Panc1 (cell line): Measurements from ENCODE around the gene CD2BP2. TPM values are rescaled to one million over a fixed set of nuclear protein-coding genes. Genes with fewer than 3 reads are reported as not detected.

ENCODE experiments used
- ATAC-seq: fragments of 200-7000 bp; cut with Tn5 transposase; 2 replicates; pipeline ENCODE4 v1.9.1; 2020; ENCODE audit warnings: mild to moderate bottlenecking, moderate library complexity
- BruUV-seq: library from RNA; stranded (reverse); fragments of 400-500 nt; replicated peaks from 2 replicates; lab custom pipeline; 2021; lab: Mats Ljungman, UMichigan
- CTCF ChIA-PET: fragments of 300-600 bp; sonication (Branson Sonifier 250); formaldehyde crosslinking; loops from one replicate; lab custom pipeline; 2022; ENCODE audit warnings: antibody characterized with exemption; lab: Charles Lee
- POLR2A ChIA-PET: fragments of 300-600 bp; sonication (Branson Sonifier 250); formaldehyde crosslinking; loops from one replicate; lab custom pipeline; 2022; ENCODE audit warnings: antibody characterized with exemption; lab: Charles Lee
- DNase-seq: peaks from one replicate; pipeline ENCODE4 v3.0.0-alpha.2; 2010; ENCODE audit warnings: low read depth, low spot score
- H3K27ac ChIP-seq: 2 replicates; pipeline ENCODE4 v1.5.1; 2011; ENCODE audit warnings: mild to moderate bottlenecking, low read length, inconsistent platforms
- H3K27me3 ChIP-seq: fragments of 200-500 bp; sonication (Bioruptor generic); 2 replicates; pipeline ENCODE4 v1.6.0; 2014; ENCODE audit warnings: low read length, inconsistent platforms; ENCODE audit not compliant: control insufficient read depth, insufficient read depth
- H3K36me3 ChIP-seq: fragments of 200-500 bp; sonication (Bioruptor generic); 2 replicates; pipeline ENCODE4 v1.5.1; 2014; ENCODE audit warnings: inconsistent platforms, mild to moderate bottlenecking, low read length, moderate library complexity; ENCODE audit not compliant: control insufficient read depth, insufficient read depth
- H3K4me1 ChIP-seq: 2 replicates; pipeline ENCODE4 v1.5.1; 2011; ENCODE audit warnings: inconsistent platforms, mild to moderate bottlenecking, low read length, moderate library complexity; ENCODE audit not compliant: control insufficient read depth, insufficient read depth
- H3K4me3 ChIP-seq, 2 experiments: 2 replicates each; pipeline ENCODE4 v1.5.1; 2011 to 2012; ENCODE audit warnings: low read depth in 2 of 2, low read length in 2 of 2, mild to moderate bottlenecking in 2 of 2, inconsistent platforms in 1 of 2, moderate library complexity in 1 of 2
- H3K9me3 ChIP-seq: fragments of 200-500 bp; sonication (Bioruptor generic); 2 replicates; pipeline ENCODE4 v1.5.1; 2014; ENCODE audit warnings: low read depth, mild to moderate bottlenecking, inconsistent platforms, low read length, moderate library complexity; ENCODE audit not compliant: control insufficient read depth, insufficient read depth
- POLR2AphosphoS5 ChIP-seq: IDR thresholded peaks from 2 replicates; pipeline ENCODE4 v1.6.1; 2012; ENCODE audit warnings: mild to moderate bottlenecking, low read depth, low read length, moderate library complexity
- SIN3A ChIP-seq: IDR thresholded peaks from 2 replicates; pipeline ENCODE4 v1.6.1; 2012; ENCODE audit warnings: low read depth, mild to moderate bottlenecking, low read length, moderate library complexity, borderline replicate concordance; ENCODE audit not compliant: insufficient read depth
- TCF7L2 ChIP-seq: IDR thresholded peaks from 2 replicates; pipeline ENCODE4 v1.6.1; 2011; ENCODE audit warnings: mild to moderate bottlenecking, low read depth, low read length, inconsistent platforms
- in situ Hi-C: cut with HindIII; loops from 2 replicates; pipeline ENCODE4 v1.10.0; 2016; ENCODE audit warnings: low sequenced_read_pairs, low pct_unique_long_range_greater_than_20kb
- intact Hi-C: fragments of 100-400 bp; cut with micrococcal nuclease; formaldehyde crosslinking; loops from one replicate; pipeline ENCODE4 v1.10.0; 2022; ENCODE audit not compliant: unreplicated experiment
- total RNA-seq: library from RNA; stranded (reverse); gene quantifications from one replicate; pipeline ENCODE4 v1.2.1, GENCODE V29; 2021; ENCODE audit not compliant: unreplicated experiment
- TF ChIP-seq, protein P1 (sequence below): fragments of 450-650 bp; IDR thresholded peaks from 2 replicates; pipeline ENCODE4 v1.5.1; 2017; ENCODE audit warnings: mild to moderate bottlenecking
- TF ChIP-seq, protein P2 (sequence below), 2 experiments: IDR thresholded peaks; 2 replicates each; pipeline ENCODE4 v1.6.1; 2011 to 2012; ENCODE audit warnings: low read depth in 2 of 2, control low read depth in 1 of 2, low read length in 1 of 2, mild to moderate bottlenecking in 1 of 2, moderate library complexity in 1 of 2; ENCODE audit not compliant: insufficient read depth in 1 of 2

CD2BP2 gene
- total RNA-seq, 1 experiment from 2014 or later, result 90.7 TPM

DNA sequence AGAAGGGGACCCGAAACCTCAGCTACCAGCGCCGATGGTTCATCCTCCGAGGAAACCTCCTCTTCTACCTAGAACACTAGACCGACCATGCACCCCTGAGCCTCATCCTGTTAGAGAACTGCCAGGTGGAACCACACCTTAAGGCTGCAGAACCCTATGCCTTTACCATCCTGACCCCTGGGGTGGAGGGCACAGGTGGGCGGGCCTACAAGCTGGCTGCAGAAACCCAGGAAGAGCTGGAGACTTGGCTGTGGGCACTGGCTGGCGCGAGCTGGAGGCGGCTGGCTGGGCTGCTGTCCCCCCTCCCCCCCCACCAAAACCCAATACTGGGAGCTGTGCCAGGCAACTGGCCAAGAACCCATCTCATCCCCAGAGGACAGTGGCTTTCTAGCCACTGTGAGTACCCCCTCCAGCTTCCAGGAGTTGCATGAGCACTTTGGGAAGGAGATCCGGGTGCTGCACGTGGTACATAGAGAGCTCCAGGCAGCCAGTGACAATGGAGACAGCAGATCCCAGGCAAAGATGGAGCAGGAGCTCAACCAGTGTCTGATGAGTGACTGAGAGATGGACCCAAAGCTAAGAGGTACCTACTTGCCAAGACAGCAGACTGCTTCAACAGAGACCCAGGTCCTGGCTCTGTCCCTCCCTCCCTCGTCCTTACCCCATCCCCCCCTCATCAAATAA, 1.4 kb upstream of the CD2BP2 start:
- in situ Hi-C loops, result no loop called here

DNA sequence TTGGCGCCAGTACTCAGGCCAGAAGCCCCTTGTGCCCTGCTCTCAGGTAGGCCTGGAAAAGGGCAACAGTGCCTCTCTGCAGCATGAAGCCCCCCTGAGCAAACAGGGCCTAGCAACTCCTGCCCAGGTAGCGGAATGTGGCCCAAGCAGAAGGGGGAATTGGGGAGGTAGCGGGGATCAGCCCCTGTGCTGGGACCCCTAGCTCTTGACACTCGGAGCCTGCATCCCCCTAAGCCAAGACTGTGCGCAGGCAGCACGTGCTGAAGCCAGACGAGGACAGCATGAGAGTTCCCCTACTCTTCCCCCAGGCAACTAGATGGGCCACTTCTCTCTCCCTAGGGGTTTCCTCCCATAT, 823 bp upstream of the CD2BP2 start:
- TF ChIP-seq, protein P1, sequence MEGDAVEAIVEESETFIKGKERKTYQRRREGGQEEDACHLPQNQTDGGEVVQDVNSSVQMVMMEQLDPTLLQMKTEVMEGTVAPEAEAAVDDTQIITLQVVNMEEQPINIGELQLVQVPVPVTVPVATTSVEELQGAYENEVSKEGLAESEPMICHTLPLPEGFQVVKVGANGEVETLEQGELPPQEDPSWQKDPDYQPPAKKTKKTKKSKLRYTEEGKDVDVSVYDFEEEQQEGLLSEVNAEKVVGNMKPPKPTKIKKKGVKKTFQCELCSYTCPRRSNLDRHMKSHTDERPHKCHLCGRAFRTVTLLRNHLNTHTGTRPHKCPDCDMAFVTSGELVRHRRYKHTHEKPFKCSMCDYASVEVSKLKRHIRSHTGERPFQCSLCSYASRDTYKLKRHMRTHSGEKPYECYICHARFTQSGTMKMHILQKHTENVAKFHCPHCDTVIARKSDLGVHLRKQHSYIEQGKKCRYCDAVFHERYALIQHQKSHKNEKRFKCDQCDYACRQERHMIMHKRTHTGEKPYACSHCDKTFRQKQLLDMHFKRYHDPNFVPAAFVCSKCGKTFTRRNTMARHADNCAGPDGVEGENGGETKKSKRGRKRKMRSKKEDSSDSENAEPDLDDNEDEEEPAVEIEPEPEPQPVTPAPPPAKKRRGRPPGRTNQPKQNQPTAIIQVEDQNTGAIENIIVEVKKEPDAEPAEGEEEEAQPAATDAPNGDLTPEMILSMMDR, result no peak
- 0 out of 2 replicates have a peak, but pooled peaks have one; percentile 4 for TF ChIP-seq POLR2AphosphoS5
- ChIA-PET CTCF (interaction anchor here (1.5 kb wide), 1 partner anchor 264 kb away, joined by 3 read pairs; the partner anchor contains the start of gene TBX6), POLR2A (interaction anchor here (1.5 kb wide), 1 partner anchor 15 kb away, joined by 4 read pairs; no protein-coding TSS in a partner anchor)
- Histone ChIP-seq H3K27me3 (no peaks in the 10 kb centered on the region), H3K4me3 (peak overlapping the region; percentile 98 to 99), H3K4me1 (peaks cover 49% of the 10 kb centered on the region), H3K36me3 (peaks cover 5% of the 10 kb centered on the region), H3K9me3 (no peaks in the 10 kb centered on the region), H3K27ac (peak overlapping the region; percentile 99)
- intact Hi-C loops, result no loop called here
- in situ Hi-C loops, result no loop called here
- no peak for DNase-seq
- ATAC-seq, result no peak
- BruUV-seq, result no TSS peak

More for the DNA sequence above, 1.4 kb upstream of the CD2BP2 start:
- peak overlapping the region; percentile 99 for H3K27ac ChIP-seq
- ATAC-seq (no peak), DNase-seq (no peak)
- H3K27me3 ChIP-seq, result no peaks in the 10 kb centered on the region
- peaks cover 5% of the 10 kb centered on the region for H3K36me3 ChIP-seq
- H3K4me1 ChIP-seq, result peaks cover 47% of the 10 kb centered on the region
- no TSS peak for BruUV-seq
- H3K4me3 ChIP-seq, result peak overlapping the region; percentile 98 to 99; a peak in 3 of 4 replicates
- H3K9me3 ChIP-seq, result no peaks in the 10 kb centered on the region
- ChIA-PET CTCF (interaction anchor here (1.5 kb wide), 1 partner anchor 265 kb away, joined by 3 read pairs; the partner anchor contains the start of gene TBX6), POLR2A (interaction anchor here (0.6 kb wide), 2 partner anchors 20 to 88 kb away, joined by 5 to 13 read pairs; no protein-coding TSS in a partner anchor)
- intact Hi-C loops, result no loop called here
- TF ChIP-seq POLR2AphosphoS5, result no peak
- no peak for TF ChIP-seq SIN3A
- TF ChIP-seq TCF7L2, result no peak
- TF ChIP-seq, protein P2, sequence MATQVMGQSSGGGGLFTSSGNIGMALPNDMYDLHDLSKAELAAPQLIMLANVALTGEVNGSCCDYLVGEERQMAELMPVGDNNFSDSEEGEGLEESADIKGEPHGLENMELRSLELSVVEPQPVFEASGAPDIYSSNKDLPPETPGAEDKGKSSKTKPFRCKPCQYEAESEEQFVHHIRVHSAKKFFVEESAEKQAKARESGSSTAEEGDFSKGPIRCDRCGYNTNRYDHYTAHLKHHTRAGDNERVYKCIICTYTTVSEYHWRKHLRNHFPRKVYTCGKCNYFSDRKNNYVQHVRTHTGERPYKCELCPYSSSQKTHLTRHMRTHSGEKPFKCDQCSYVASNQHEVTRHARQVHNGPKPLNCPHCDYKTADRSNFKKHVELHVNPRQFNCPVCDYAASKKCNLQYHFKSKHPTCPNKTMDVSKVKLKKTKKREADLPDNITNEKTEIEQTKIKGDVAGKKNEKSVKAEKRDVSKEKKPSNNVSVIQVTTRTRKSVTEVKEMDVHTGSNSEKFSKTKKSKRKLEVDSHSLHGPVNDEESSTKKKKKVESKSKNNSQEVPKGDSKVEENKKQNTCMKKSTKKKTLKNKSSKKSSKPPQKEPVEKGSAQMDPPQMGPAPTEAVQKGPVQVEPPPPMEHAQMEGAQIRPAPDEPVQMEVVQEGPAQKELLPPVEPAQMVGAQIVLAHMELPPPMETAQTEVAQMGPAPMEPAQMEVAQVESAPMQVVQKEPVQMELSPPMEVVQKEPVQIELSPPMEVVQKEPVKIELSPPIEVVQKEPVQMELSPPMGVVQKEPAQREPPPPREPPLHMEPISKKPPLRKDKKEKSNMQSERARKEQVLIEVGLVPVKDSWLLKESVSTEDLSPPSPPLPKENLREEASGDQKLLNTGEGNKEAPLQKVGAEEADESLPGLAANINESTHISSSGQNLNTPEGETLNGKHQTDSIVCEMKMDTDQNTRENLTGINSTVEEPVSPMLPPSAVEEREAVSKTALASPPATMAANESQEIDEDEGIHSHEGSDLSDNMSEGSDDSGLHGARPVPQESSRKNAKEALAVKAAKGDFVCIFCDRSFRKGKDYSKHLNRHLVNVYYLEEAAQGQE (IDR thresholded peaks at IDR 0.05; ENCODE audit: insufficient read depth in 1 of 2, low read depth in 2 of 2, low read length in 1 of 2), result no peak
- TF ChIP-seq, protein P1, result no peak
